ENCODE measurements around the gene PHIP. TPM values are rescaled to one million over a fixed set of nuclear protein-coding genes. Genes with fewer than 3 reads are reported as not detected.

Gene PHIP
- total RNA-seq, 1 experiment from 2014 or later: 21.2 TPM

DNA sequence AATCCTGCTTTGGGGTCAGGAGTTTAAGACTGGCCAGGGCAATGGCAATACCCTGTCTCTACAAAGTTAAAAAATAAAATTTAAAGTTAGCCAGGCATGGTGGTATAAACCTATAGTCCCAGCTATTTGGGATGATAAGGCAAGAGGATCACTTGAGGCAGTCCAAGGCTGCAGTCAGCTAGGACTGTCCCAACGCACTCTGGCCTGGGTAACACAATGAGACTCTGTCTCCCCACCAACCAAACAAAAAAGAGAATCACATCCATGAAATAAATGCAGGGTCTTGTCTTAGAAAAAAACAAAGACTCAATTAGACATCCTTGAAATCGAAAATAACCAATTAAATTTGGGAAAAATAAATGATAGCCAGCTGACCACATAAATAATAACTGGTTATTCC is 88.9 kb downstream of the PHIP start:
- no peak for ATAC-seq
- Histone ChIP-seq H3K27ac (ENCODE audit: low read length) (no peak overlapping the region), H4K20me1 (ENCODE audit: low read length) (no peaks in the 10 kb centered on the region), H3F3A (ENCODE audit: low read length, unreplicated experiment) (no peaks in the 10 kb centered on the region), H3K27me3 (ENCODE audit: low read length) (no peaks in the 10 kb centered on the region), H3K9me2 (replicated peaks; ENCODE audit: low read length) (no peaks in the 10 kb centered on the region), H3K9ac (ENCODE audit: low read length) (no peak overlapping the region), H3K36me3 (ENCODE audit: low read depth, low read length) (peaks cover 35% of the 10 kb centered on the region), H3K4me1 (ENCODE audit: insufficient read depth, low read length) (no peaks in the 10 kb centered on the region), H3K4me3 (ENCODE audit: low read length) (no peak overlapping the region), H3K4me2 (ENCODE audit: low read length) (no peak overlapping the region), H3K79me2 (ENCODE audit: low read length) (no peaks in the 10 kb centered on the region), H3K9me3 (ENCODE audit: low read length) (no peaks in the 10 kb centered on the region), H2AFZ (ENCODE audit: low read length) (no peak overlapping the region)
- POLR2A ChIA-PET (ENCODE audit: unreplicated experiment): no interaction called here
- no TSS peak for BruUV-seq (replicated peaks)
- no peak for DNase-seq
- TF ChIP-seq, protein P1, sequence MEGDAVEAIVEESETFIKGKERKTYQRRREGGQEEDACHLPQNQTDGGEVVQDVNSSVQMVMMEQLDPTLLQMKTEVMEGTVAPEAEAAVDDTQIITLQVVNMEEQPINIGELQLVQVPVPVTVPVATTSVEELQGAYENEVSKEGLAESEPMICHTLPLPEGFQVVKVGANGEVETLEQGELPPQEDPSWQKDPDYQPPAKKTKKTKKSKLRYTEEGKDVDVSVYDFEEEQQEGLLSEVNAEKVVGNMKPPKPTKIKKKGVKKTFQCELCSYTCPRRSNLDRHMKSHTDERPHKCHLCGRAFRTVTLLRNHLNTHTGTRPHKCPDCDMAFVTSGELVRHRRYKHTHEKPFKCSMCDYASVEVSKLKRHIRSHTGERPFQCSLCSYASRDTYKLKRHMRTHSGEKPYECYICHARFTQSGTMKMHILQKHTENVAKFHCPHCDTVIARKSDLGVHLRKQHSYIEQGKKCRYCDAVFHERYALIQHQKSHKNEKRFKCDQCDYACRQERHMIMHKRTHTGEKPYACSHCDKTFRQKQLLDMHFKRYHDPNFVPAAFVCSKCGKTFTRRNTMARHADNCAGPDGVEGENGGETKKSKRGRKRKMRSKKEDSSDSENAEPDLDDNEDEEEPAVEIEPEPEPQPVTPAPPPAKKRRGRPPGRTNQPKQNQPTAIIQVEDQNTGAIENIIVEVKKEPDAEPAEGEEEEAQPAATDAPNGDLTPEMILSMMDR (conservative IDR thresholded peaks at IDR 0.05; ENCODE audit: low read depth, low read length): no peak
- TF ChIP-seq EZH2 (IDR thresholded peaks at IDR 0.05; ENCODE audit: low read length, unreplicated experiment) (no peak), EZH2phosphoT487 (IDR thresholded peaks at IDR 0.05; ENCODE audit: borderline replicate concordance, low read length) (no peak)
- CTCF ChIA-PET: no interaction called here
- intact Hi-C loops (cut with micrococcal nuclease): no loop called here

DNA sequence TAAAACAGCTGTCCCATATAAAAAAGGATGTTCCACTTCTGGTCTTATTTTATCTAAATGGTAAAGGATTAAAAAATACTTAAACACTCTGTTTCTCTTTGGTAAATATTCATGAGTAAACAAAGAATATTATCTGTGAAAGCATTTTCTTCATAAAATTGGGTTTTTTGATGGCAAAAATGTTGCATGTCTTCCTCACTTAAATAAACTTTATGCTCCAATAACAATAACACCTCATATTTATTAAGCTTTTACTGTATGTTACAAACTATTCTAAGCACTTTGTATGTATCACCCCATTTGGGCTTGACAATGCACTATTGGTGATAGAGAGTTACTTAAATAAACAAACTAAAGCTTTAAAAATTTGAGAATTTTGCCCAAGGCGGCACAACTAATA is 91.9 kb downstream of the PHIP start:
- intact Hi-C loops (cut with micrococcal nuclease): no loop called here
- Histone ChIP-seq H3K4me1 (ENCODE audit: insufficient read depth, low read length) (no peaks in the 10 kb centered on the region), H3K36me3 (ENCODE audit: low read depth, low read length) (peaks cover 48% of the 10 kb centered on the region), H3K27me3 (ENCODE audit: low read length) (no peaks in the 10 kb centered on the region), H2AFZ (ENCODE audit: low read length) (no peak overlapping the region), H3K27ac (ENCODE audit: low read length) (no peak overlapping the region), H4K20me1 (ENCODE audit: low read length) (no peaks in the 10 kb centered on the region), H3K9me3 (ENCODE audit: low read length) (no peaks in the 10 kb centered on the region), H3K9ac (ENCODE audit: low read length) (no peak overlapping the region), H3F3A (ENCODE audit: low read length, unreplicated experiment) (no peaks in the 10 kb centered on the region), H3K9me2 (replicated peaks; ENCODE audit: low read length) (no peaks in the 10 kb centered on the region), H3K79me2 (ENCODE audit: low read length) (no peaks in the 10 kb centered on the region), H3K4me3 (ENCODE audit: low read length) (no peak overlapping the region), H3K4me2 (ENCODE audit: low read length) (no peak overlapping the region)
- POLR2A ChIA-PET (ENCODE audit: unreplicated experiment): no interaction called here
- ATAC-seq (no peak), DNase-seq (no peak)
- CTCF ChIA-PET: no interaction called here
- no TSS peak for BruUV-seq (replicated peaks)
- no peak for TF ChIP-seq EZH2 (IDR thresholded peaks at IDR 0.05; ENCODE audit: low read length, unreplicated experiment)
- no peak for TF ChIP-seq EZH2phosphoT487 (IDR thresholded peaks at IDR 0.05; ENCODE audit: borderline replicate concordance, low read length)
- TF ChIP-seq, protein P1 (conservative IDR thresholded peaks at IDR 0.05; ENCODE audit: low read depth, low read length): no peak

DNA sequence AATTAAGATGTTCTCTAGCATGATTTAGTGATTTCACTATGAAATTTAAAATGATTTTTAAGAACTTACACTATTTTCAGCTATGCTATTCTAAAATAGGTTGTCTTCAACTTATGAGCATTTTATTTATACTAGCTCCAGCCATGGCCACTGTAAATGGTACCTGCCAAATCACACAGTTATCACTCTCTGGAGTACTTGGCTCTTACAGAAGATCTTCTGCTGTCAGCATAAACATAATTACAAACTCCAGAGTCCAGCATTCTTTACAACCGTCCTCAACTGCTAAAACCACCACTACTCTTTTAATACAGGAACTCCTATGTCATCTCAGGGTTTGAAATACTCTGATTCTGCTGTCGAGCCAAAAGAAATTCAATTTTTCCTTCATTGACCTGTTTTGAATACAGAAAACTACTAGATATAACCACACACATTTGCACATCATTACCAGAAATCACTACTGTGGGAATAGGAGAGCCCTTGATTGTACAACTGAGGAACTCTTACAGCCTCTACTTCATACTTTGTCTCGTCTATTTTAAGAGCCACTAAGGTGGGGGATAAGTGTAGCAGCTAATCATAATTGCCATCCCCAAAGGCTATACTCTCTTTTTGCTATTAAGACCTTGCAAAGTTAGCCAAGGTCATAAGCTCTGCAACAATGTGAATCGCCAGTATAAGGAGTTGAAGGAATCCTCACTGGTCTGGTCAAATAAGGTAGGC is 93.7 kb downstream of the PHIP start:
- no peak overlapping the region for H2AFZ ChIP-seq (ENCODE audit: low read length)
- BruUV-seq (replicated peaks): no TSS peak
- H3F3A ChIP-seq (ENCODE audit: low read length, unreplicated experiment): no peaks in the 10 kb centered on the region
- no peaks in the 10 kb centered on the region for H3K9me3 ChIP-seq (ENCODE audit: low read length)
- H3K4me3 ChIP-seq (ENCODE audit: low read length): no peak overlapping the region
- no peaks in the 10 kb centered on the region for H3K79me2 ChIP-seq (ENCODE audit: low read length)
- no peaks in the 10 kb centered on the region for H3K27me3 ChIP-seq (ENCODE audit: low read length)
- no peaks in the 10 kb centered on the region for H4K20me1 ChIP-seq (ENCODE audit: low read length)
- ChIA-PET CTCF (no interaction called here), POLR2A (ENCODE audit: unreplicated experiment) (no interaction called here)
- peaks cover 45% of the 10 kb centered on the region for H3K36me3 ChIP-seq (ENCODE audit: low read depth, low read length)
- H3K27ac ChIP-seq (ENCODE audit: low read length): no peak overlapping the region
- H3K9ac ChIP-seq (ENCODE audit: low read length): no peak overlapping the region
- DNase-seq: no peak
- no peak overlapping the region for H3K4me2 ChIP-seq (ENCODE audit: low read length)
- ATAC-seq: no peak
- no peak for TF ChIP-seq EZH2 (IDR thresholded peaks at IDR 0.05; ENCODE audit: low read length, unreplicated experiment)
- TF ChIP-seq EZH2phosphoT487 (IDR thresholded peaks at IDR 0.05; ENCODE audit: borderline replicate concordance, low read length): no peak
- TF ChIP-seq, protein P1 (conservative IDR thresholded peaks at IDR 0.05; ENCODE audit: low read depth, low read length): no peak
- no peaks in the 10 kb centered on the region for H3K9me2 ChIP-seq (replicated peaks; ENCODE audit: low read length)
- H3K4me1 ChIP-seq (ENCODE audit: insufficient read depth, low read length): no peaks in the 10 kb centered on the region
- intact Hi-C loops (cut with micrococcal nuclease): no loop called here

Data from PC-3 (cell line).